ENCODE data around the gene CADM4. TPM values are rescaled to one million over a fixed set of nuclear protein-coding genes. Genes with fewer than 3 reads are reported as not detected.
"Not testable (repeated sequence)": the region's sequence is repeated elsewhere in the genome, so short reads cannot be mapped to it uniquely, and the experiment has no call there.

The CADM4 gene
- under 1 TPM; 0.59 TPM for total RNA-seq

GRCh38 chr19:43639519-43640423, at the start of gene CADM4:
TSS of gene CADM4 (minus strand) at chr19:43639850. CDS start at chr19:43639790, 60 bp downstream.
- Mint-ChIP-seq H3K9me3 (no peaks in the 10 kb centered on the region), H3K4me3 (peak within 1 kb of the TSS; percentile 73), H3K36me3 (no peaks in the 10 kb centered on the region), H3K27ac (no peak within 1 kb of the TSS), H3K4me1 (ENCODE audit: low read depth in 2 of 2) (peaks cover 9 to 13% of the 10 kb centered on the region in 2 donors), H3K27me3 (peaks cover 25 to 38% of the 10 kb centered on the region in 2 donors)
- peak; percentile 60 for DNase-seq (ENCODE audit: low spot score)
- ATAC-seq = peak; percentile 82 to 89

DNA sequence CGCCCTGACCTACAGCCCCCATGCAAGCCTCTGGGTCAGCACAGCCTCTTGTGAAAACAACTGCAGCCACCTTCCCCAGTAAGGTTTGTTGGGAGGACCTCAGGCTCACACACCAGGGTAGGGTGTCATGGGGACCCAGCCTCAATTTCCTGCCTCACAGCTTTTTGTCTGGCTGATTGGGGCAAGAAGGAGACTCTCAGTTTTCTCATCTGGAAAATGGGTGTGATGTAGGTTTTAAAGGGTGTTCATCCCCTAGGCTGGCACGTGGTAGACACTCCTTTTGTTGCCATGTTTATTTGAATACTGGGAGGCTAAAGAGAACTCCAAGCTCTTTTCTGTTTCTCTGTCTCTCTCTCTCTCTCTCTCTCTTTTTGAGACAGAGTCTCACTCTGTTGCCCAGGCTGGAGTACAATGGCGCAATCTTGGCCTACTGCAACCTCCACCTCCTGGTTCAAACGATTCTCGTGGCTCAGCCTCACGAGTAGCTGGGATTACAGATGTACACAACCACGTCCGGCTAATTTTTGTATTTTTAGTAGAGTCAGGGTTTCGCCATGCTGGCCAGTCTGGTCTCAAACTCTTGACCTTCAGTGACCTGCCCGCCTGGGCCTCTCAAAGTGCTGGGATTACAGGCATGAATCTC, 48.5 kb upstream of the CADM4 start:
- H3K4me3 Mint-ChIP-seq = no peak overlapping the region
- peaks cover 3 to 7% of the 10 kb centered on the region in 2 donors for H3K4me1 Mint-ChIP-seq (ENCODE audit: low read depth in 2 of 2)
- no peak for ATAC-seq

DNA sequence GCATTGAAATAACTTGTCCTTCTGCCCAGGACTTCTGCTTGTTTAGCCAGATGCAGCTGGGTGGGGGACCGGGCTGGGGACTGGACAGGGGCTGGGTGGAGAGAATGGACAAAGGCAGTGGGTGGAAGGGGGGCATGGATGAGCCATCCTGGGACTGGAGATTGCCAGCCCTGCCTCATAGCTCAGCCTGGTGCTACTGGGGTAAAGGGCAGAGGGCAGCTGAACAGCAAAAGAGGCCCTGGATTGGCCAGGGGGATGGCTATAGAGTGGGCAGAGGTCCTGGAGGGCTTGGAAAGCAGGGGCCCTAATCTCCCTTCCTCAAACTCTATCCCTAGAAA, 48.0 kb upstream of the CADM4 start:
- Mint-ChIP-seq H3K36me3 (peaks cover 10% of the 10 kb centered on the region), H3K9me3 (peaks cover 7% of the 10 kb centered on the region), H3K4me1 (ENCODE audit: low read depth in 2 of 2) (peaks cover 9 to 13% of the 10 kb centered on the region in 2 donors), H3K27me3 (peaks cover 3 to 6% of the 10 kb centered on the region in 2 donors), H3K4me3 (no peak overlapping the region), H3K27ac (no peak overlapping the region)
- no peak for ATAC-seq
- no peak for DNase-seq (ENCODE audit: low spot score)

More for the DNA sequence above, 48.5 kb upstream of the CADM4 start:
- peaks cover 7% of the 10 kb centered on the region in 2 donors for H3K27me3 Mint-ChIP-seq
- no peak for DNase-seq (ENCODE audit: low spot score)
- H3K9me3 Mint-ChIP-seq = peaks cover 7% of the 10 kb centered on the region
- H3K27ac Mint-ChIP-seq = peak overlapping the region in 1 of 2 donors; percentile 70
- H3K36me3 Mint-ChIP-seq = peaks cover 10% of the 10 kb centered on the region

DNA sequence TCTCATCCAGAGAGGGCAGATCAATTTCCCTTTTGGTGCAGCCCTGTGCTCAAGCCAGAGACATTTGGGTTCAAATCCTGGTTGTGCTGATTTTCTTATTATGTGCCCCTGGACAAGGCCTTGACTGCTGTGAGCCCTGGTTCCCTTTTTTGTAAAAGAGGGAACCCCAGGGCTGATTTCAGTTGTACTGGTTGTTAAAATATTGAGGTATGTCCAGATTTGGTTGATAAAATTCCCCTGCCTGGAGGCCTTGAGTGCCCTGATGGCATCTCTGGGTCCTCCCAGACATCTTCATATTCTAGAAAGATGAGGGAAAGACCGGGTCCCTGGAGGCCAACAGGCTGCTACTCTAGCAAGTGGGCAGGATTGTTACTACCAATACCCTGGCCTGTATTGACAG, 44.7 kb upstream of the CADM4 start:
- H3K4me1 Mint-ChIP-seq (ENCODE audit: low read depth in 2 of 2) = peaks cover 15 to 21% of the 10 kb centered on the region in 2 donors
- ATAC-seq = no peak
- H3K9me3 Mint-ChIP-seq = no peaks in the 10 kb centered on the region
- H3K36me3 Mint-ChIP-seq = no peaks in the 10 kb centered on the region
- no peak overlapping the region for H3K4me3 Mint-ChIP-seq
- H3K27me3 Mint-ChIP-seq = peaks cover 0 to 3% of the 10 kb centered on the region in 2 donors
- H3K27ac Mint-ChIP-seq = peak overlapping the region in 1 of 2 donors; percentile 25
- DNase-seq (ENCODE audit: low spot score) = no peak

- DNase-seq (ENCODE audit: low spot score) (no peak), ATAC-seq (no peak)
- Mint-ChIP-seq H3K4me1 (ENCODE audit: low read depth in 2 of 2) (peaks cover 15 to 21% of the 10 kb centered on the region in 2 donors), H3K27me3 (peaks cover 0 to 3% of the 10 kb centered on the region in 2 donors), H3K9me3 (no peaks in the 10 kb centered on the region), H3K27ac (peak overlapping the region; percentile 15 to 25), H3K36me3 (no peaks in the 10 kb centered on the region), H3K4me3 (no peak overlapping the region)
Observed at GRCh38 chr19:43683905-43684304, 44.3 kb upstream of the CADM4 start.

DNA sequence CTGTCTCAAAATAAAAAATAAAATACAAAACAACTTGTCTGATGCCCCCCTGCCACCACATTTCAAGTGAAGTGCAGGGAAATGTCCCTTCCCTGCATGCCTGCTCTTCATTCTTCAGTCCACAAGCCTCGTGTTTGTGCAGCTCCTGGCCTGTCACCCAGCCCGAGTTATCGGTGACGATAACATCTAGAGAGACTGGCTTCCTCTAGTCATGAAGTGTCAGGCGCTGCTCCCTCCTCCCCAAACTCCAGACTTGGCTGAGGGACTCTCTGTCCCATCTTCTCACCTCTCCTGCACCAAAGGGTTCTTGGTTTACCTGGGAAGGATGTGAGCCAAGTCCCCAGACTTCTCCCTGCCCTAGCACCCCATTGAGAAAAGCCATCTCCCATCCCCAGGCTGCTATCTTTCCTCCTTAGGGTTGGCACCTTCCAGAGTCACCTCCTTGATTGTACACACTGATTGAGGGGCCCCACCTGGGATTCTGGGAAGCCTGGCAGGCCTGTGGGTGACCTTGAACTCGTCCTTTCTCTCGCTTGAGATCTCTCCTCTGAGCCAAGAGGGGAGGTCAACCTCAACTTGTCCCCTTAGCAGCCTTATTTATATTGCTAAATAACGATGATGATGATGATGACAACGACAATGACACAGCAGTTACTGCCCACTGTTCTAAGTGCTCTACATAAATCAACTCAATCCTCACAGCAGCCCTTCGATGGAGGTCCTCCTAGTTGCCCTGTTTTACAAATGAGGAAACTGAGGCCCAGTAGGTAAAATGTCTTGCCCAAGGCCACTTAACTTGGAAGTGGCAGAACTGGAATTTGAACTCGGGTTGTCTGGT, 43.4 kb upstream of the CADM4 start:
- H3K9me3 Mint-ChIP-seq = no peaks in the 10 kb centered on the region
- ATAC-seq = no peak

DNA sequence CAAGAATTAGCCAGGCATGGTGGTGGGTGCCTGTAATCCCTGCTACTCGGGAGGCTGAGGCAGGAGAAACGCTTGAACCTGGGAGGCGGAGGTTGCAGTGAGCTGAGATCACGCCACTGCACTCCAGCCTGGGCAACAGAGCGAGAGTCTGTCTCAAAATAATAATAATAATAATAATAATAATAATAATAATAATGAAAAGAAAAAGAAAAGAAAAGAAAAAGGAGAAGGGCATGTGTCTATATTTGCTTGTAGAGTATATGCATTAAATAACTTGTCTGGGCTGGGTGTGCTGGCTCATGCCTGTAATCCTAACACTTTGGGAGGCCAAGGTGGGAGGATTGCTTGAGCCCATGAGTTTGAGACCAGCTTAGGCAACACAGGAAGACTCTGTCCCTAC, 42.6 kb upstream of the CADM4 start:
- ATAC-seq = not testable (repeated sequence)
- peak overlapping the region; percentile 17 to 76 for H3K27ac Mint-ChIP-seq

More for the DNA sequence above, 43.4 kb upstream of the CADM4 start:
- Mint-ChIP-seq H3K27me3 (peaks cover 0 to 3% of the 10 kb centered on the region in 2 donors), H3K36me3 (no peaks in the 10 kb centered on the region), H3K4me3 (peak overlapping the region; percentile 13), H3K4me1 (ENCODE audit: low read depth in 2 of 2) (peaks cover 15 to 18% of the 10 kb centered on the region in 2 donors), H3K27ac (peak overlapping the region; percentile 15 to 73)
- DNase-seq (ENCODE audit: low spot score) = no peak

DNA sequence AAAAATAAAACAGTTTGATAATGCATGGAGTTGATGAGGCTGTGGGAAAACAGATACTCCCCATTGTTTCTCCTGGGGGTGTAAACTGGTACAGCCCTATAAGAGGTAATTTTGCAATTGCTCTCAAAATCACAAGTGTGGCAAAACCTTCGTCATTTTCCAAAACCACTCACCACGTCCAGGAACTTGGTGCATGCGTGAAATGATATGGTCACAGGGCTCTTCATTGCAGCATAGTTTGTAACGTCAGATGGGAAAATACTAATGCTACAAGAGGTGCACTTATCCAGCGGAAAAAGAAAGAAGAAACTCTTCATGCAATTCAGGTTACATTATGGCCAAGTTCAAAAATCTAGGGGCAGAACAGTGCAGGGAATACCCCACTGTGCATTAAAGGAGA, 42.2 kb upstream of the CADM4 start:
- Mint-ChIP-seq H3K27me3 (peaks cover 0 to 3% of the 10 kb centered on the region in 2 donors), H3K36me3 (no peaks in the 10 kb centered on the region), H3K4me1 (ENCODE audit: low read depth in 2 of 2) (peaks cover 15 to 18% of the 10 kb centered on the region in 2 donors), H3K9me3 (no peaks in the 10 kb centered on the region), H3K4me3 (peak overlapping the region; percentile 58), H3K27ac (peak overlapping the region; percentile 17 to 76)
- ATAC-seq (peak; percentile 35 to 83), DNase-seq (ENCODE audit: low spot score) (no peak)

More for the DNA sequence above, 42.6 kb upstream of the CADM4 start:
- H3K27me3 Mint-ChIP-seq; DNase-seq (ENCODE audit: low spot score); H3K9me3 Mint-ChIP-seq; H3K36me3 Mint-ChIP-seq: not testable (repeated sequence)
- peak overlapping the region; percentile 58 for H3K4me3 Mint-ChIP-seq
- H3K4me1 Mint-ChIP-seq (ENCODE audit: low read depth in 2 of 2) = peaks cover 15 to 18% of the 10 kb centered on the region in 2 donors

DNA sequence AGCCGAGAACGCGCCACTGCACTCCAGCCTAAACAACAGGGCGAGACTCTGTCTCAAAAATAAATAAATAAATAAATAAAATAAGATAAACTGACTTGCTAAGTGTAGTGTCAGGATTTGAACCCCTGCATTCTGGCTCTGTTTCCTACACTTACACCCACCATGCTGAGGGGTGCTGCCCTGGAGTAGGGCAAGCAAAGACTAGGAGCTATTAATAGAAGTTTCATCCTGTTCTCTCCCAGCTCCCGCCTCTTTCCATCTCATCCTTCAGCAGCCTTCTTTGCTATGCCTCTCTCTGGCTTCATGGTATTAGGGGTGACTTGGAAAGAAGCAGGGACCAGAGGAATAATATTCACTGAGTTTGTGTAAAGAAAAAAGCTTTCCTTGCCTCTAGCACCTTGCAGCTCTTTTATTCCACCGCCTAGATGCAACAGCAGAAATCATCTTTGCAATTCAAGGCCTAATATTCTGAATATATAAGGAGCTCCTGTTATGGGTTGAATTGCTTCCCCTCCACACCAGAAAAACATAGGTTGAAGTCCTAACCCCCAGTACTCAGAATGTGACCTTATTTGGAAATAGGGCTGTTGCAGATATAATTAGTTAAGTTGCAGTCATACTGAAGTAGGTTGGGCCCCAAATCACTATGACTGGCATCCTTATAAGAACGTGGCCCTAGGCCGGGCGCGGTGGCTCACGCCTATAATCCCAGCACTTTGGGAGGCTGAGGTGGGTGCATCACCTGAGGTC, 39.0 kb upstream of the CADM4 start:
- Mint-ChIP-seq H3K27me3 (peaks cover 0 to 4% of the 10 kb centered on the region in 2 donors), H3K4me1 (ENCODE audit: low read depth in 2 of 2) (peaks cover 22 to 24% of the 10 kb centered on the region in 2 donors), H3K4me3 (no peak overlapping the region), H3K36me3 (no peaks in the 10 kb centered on the region), H3K9me3 (no peaks in the 10 kb centered on the region), H3K27ac (peak overlapping the region in 1 of 2 donors; percentile 53)
- ATAC-seq (no peak), DNase-seq (ENCODE audit: low spot score) (no peak)

DNA sequence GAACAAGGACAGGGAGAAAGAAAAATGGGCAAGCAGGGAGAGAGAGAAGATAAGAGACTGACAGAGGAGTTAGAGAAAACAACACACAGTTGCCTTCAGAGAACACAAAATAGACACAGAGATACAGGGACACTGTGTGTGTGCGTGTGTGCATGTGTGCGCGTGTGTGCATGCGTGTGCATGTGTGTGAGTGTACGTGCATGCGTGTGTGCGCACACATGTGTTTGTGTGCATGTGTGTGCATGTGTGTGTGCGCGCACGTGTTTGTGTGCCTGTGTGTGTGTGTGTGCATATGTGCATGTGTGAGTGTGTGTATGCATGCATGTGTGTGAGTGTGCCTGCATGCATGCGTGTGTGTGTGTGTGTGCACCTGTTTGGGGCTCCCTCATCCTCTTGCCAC, 36.3 kb upstream of the CADM4 start:
- no peak overlapping the region for H3K4me3 Mint-ChIP-seq
- ATAC-seq = no peak
- peaks cover 15% of the 10 kb centered on the region in 2 donors for H3K4me1 Mint-ChIP-seq (ENCODE audit: low read depth in 2 of 2)
- no peaks in the 10 kb centered on the region for H3K9me3 Mint-ChIP-seq
- H3K36me3 Mint-ChIP-seq = no peaks in the 10 kb centered on the region
- peak overlapping the region; percentile 59 to 79 for H3K27ac Mint-ChIP-seq
- no peak for DNase-seq (ENCODE audit: low spot score)
- peaks cover 0 to 4% of the 10 kb centered on the region in 2 donors for H3K27me3 Mint-ChIP-seq

DNA sequence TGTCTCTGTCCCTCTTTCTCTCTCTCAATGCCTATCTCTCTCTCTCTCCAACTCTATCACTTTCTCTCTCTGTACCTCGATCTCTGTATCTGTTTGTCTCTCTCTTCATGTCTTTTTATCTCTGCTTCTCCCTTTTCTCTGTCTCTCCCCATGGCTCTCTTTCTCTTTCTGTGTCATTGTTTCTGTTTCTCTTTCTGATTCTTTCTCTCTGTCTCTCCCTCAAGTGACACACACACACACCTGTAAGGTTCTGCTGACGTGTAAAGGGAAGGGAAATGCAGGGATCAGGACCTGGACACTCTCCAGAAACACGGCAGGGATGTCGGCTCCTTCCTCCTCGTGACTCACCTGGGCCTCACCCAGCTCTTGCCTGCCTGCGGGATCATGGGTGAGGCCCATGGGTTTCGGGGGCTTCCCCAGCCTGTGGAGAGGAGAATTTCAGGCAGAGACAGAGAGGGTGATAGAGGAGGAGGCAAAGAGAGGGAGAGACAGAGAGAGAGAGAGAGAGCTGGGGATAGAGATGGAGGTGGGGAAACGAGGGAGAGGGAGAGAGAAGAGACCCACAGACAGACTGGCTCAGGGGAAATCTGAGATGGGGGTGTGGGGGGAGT, 35.7 kb upstream of the CADM4 start:
- peak overlapping the region; percentile 59 to 79 for H3K27ac Mint-ChIP-seq
- DNase-seq (ENCODE audit: low spot score) = no peak
- peaks cover 17 to 21% of the 10 kb centered on the region in 2 donors for H3K4me1 Mint-ChIP-seq (ENCODE audit: low read depth in 2 of 2)
- no peaks in the 10 kb centered on the region for H3K36me3 Mint-ChIP-seq
- peaks cover 0 to 4% of the 10 kb centered on the region in 2 donors for H3K27me3 Mint-ChIP-seq
- H3K4me3 Mint-ChIP-seq = peak overlapping the region; percentile 69
- no peaks in the 10 kb centered on the region for H3K9me3 Mint-ChIP-seq
- peak; percentile 34 to 75 for ATAC-seq

DNA sequence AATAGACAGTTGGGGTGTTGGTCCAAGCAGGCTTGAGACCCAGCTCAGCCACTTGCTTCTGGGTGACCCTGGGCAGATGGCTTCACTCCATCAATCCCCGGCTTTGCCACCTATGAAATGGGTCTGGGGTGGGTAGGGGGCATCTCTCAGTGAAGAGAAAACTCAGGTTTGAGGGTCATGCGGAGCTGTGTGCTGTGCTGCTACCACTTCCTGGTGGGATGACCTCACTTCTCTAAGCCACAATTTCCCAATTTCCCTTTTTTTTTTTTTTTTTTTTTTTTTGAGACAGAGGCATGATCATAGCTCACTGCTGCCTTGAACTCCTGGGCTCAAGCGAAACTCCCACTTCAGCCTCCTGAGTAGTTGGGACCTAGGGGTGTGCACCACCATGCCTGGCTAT, 34.9 kb upstream of the CADM4 start:
- ATAC-seq (peak; percentile 52), DNase-seq (ENCODE audit: low spot score) (no peak)
- H3K27me3 Mint-ChIP-seq = peaks cover 0 to 4% of the 10 kb centered on the region in 2 donors
- H3K36me3 Mint-ChIP-seq = no peaks in the 10 kb centered on the region
- H3K4me3 Mint-ChIP-seq = peak overlapping the region; percentile 16
- H3K9me3 Mint-ChIP-seq = no peaks in the 10 kb centered on the region
- peak overlapping the region; percentile 59 to 79 for H3K27ac Mint-ChIP-seq
- peaks cover 24 to 28% of the 10 kb centered on the region in 2 donors for H3K4me1 Mint-ChIP-seq (ENCODE audit: low read depth in 2 of 2)

Data from natural killer cell treated with Interleukin-12 subunit alpha and Interleukin-12 subunit beta and Interleukin-15 and Interleukin-18, amount 100 ng/mL, for 72 hours (primary cell).